DMS153 treated with DMSO at 0.1 percent for 48 hours (cell line): ENCODE results near the gene PTTG1IP.

ENCODE experiments used
- DNase-seq: peaks from one replicate; lab custom pipeline; 2025; ENCODE audit not compliant: unreplicated experiment; lab: John Stamatoyannopoulos, UW

Gene PTTG1IP

GRCh38 chr21:44909719-44910118 lies 36.2 kb upstream of the PTTG1IP start:
- DNase-seq: no peak

- DNase-seq: no peak
Measured at GRCh38 chr21:44908908-44909307, 35.4 kb upstream of the PTTG1IP start.

GRCh38 chr21:44907966-44908895 lies 34.7 kb upstream of the PTTG1IP start:
- no peak for DNase-seq

- no peak for DNase-seq
Measured at GRCh38 chr21:44907225-44907965, 33.9 kb upstream of the PTTG1IP start.

- no peak for DNase-seq
Measured at GRCh38 chr21:44905728-44906090, 32.2 kb upstream of the PTTG1IP start.

- DNase-seq: no peak
Measured at GRCh38 chr21:44905016-44905727, 31.7 kb upstream of the PTTG1IP start.

- no peak for DNase-seq
Measured at GRCh38 chr21:44904141-44904923, 30.8 kb upstream of the PTTG1IP start.

GRCh38 chr21:44903689-44904088 lies 30.2 kb upstream of the PTTG1IP start:
- no peak for DNase-seq

GRCh38 chr21:44903050-44903685 lies 29.7 kb upstream of the PTTG1IP start:
- no peak for DNase-seq

GRCh38 chr21:44902268-44903049 lies 29.0 kb upstream of the PTTG1IP start:
- no peak for DNase-seq

- DNase-seq: no peak
Measured at GRCh38 chr21:44901391-44902074, 28.0 kb upstream of the PTTG1IP start.

- no peak for DNase-seq
Measured at GRCh38 chr21:44900559-44901251, 27.2 kb upstream of the PTTG1IP start.

GRCh38 chr21:44899768-44900558 lies 26.5 kb upstream of the PTTG1IP start:
- DNase-seq: no peak

GRCh38 chr21:44898851-44899767 lies 25.6 kb upstream of the PTTG1IP start:
- DNase-seq: no peak

- no peak for DNase-seq
Measured at GRCh38 chr21:44898011-44898488, 24.6 kb upstream of the PTTG1IP start.

- no peak for DNase-seq
Measured at GRCh38 chr21:44897326-44898010, 24.0 kb upstream of the PTTG1IP start.
